Muscle of arm (tissue), 12 donors: ENCODE results near the gene ANO4. TPM values are rescaled to one million over a fixed set of nuclear protein-coding genes. Genes with fewer than 3 reads are reported as not detected.
"Not testable (repeated sequence)": the region's sequence is repeated elsewhere in the genome, so short reads cannot be mapped to it uniquely, and the experiment has no call there.

Experiments
- DNase-seq: peaks from one replicate; pipeline ENCODE4 v3.0.0-alpha.2; 2013
- polyA plus RNA-seq, 12 donors: library from polyadenylated mRNA; unstranded; fragments of 120-200 nt; gene quantifications; one replicate each; pipeline ENCODE4 v1.2.1, GENCODE V29; 2013; ENCODE audit not compliant: insufficient read length in 12 of 12

ANO4 gene
- polyA plus RNA-seq, 12 donors = 0.60 to 2.3 (median 1.3) TPM; not detected in 2

DNA sequence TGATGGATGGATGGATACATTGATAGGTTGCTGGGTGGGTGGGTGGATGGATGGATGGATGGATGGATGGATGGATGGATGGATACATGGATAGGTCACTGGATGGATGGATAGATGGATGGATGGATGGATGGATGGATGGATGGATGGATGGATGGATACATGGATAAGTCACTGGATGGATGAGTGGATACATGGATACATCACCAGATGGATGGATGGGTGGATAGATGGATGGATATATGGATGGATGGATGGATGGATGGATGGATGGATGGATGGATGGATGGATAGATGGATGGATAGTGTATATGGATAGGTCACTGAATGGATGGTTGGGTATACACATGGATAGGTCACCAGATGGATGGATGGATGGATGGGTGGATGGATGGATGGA is 194.9 kb downstream of the ANO4 start:
- DNase-seq = not testable (repeated sequence)

DNA sequence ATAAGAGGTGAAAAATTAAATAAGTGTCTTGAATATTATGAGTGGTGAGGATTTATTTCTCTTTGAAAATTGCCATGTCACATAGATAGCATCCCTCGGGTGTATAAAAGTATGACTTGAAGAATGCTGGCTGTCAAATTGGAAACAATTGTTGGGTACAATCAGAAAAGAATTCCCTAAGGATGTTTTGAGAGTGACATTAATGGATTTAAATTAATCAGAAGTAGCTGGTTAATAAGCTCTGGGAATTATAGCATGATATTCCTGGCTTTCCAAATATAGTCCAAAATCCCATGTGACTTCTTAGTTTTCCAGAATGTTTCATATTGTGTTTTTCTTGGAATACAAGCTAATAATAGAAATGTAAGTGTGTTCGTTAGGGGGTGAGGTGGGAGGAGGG is 196.5 kb downstream of the ANO4 start:
- DNase-seq = no peak

DNA sequence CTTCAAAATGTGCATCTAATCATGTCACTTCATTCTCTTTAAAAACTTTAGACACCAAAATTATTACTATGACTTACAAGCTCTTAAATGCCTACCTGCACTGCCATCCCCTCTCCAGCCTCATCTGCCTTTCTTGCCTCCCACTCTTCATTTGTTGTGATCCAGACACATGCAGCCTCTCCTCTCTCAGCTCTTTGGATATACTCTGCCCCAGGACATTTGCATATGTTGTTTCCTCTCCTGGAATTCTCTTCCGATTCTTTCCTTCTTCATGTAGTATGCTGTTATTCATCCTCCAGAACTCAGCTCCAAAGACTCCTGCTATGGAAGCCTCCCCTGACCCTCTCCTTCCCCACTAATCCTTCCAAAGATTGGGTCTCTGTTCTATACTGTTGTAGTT is 197.6 kb downstream of the ANO4 start:
- DNase-seq = no peak

DNA sequence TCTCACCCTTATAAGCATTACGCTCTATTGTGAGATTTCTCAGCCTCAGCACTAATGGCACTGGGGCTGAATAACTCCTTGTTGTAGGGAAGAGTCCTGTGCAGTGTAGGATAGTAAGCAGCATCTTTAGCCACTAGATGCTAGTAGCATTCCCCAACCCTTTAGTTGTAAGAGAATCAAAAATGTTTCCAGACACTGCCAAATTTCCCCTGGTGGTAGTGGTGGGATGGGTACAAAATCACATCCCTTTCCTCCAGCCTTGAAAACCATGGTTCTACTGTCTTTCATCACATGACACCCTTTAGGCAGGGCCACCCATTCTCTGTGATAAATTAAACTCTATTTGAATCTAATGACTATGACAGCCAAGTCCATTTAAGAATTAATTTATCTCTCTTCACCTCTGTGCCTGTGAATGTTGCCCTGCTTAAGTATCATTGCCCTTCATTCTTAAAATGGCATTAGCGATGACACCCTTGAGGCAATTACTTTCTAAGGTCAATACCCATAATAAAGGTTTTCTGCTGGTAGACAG is 199.4 kb downstream of the ANO4 start:
- DNase-seq = no peak

DNA sequence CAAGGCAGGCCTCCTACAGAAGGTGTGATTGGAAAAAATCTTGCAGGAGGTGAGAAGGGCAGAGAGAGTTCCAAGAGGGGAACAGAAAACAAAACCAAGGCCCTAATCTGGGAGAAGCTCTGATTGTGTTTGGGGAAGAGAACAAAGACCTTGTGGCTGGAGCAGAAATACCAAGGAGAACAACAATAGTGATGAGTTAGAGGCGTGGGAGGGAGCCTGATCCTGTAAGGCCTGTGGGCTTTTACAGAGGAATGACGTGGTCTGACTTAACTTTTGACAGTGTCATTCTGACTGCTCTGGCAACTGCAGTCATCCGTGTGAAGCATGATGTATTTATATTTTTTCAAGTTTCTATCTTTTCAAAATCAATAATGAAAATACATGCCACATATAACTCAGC is 200.6 kb downstream of the ANO4 start:
- DNase-seq = no peak

DNA sequence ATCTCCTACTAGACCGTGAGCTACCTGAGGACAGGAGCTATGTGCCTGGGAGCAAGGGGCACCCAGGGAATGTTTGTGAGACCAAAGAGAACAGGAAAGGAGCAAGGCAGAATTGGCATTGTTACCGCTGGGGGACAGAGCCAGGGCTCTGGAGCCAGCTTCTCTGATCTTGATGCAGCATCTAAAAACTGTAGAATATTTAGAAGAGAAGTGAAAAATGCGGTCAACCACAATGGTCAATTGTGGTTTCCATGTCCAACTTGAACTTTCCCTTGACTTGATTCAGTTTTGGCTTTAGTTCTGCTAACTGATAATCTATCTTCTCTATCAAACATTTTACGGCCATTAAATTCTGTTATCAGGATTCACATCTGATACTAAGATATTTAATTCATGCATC is 201.2 kb downstream of the ANO4 start:
- no peak for DNase-seq

DNA sequence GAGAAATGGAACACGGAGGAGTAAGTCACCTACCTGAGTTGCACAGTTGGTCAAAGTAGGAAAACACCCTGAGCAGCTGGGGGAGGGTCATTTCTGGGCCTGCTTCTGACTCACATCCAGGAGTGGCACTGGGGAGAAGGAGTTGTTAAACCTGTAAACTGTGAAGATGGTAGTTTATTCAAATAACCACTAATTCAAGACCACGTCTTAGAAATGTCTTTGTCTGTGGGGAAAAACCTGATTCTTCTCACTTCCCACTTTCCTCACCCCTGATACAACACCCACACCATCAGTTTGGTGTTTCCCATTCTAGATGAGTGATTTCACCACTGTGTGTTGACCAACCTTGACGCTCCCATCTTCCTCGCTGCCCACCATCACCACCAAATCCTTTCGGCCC is 207.1 kb downstream of the ANO4 start:
- DNase-seq = no peak

DNA sequence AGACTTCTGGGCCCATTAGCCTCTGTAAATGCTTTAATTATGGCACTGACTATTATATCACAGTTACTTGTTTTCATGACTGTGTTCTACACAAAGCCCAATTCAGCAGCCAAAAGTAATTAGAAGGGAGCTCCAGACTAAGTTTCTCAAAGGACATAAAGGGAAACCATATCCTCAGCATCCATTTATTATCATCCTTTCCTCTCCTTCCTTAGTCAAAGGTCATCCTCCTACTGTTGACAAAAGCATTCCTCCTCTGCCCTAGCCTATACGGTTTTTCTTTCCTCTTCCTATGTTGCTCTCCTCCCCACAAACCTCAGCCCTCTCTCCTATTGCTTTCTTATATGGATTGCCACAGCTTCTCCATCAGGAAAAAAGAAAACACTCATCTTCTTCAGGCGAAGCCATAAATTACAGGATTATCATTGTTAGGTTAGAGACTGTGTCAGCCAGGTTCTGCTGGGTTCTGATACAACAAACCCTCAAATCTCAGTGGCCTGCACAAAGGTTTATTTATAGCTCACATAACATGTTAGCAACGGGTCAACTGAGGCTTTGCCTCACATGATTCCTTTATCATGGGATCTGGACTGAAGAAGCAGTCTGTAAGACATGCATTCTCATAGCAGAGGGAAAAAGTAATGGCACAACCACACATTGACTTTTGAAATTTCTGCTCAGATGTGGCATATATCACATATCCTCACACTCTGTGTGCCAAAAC is 208.3 kb downstream of the ANO4 start:
- DNase-seq = no peak

DNA sequence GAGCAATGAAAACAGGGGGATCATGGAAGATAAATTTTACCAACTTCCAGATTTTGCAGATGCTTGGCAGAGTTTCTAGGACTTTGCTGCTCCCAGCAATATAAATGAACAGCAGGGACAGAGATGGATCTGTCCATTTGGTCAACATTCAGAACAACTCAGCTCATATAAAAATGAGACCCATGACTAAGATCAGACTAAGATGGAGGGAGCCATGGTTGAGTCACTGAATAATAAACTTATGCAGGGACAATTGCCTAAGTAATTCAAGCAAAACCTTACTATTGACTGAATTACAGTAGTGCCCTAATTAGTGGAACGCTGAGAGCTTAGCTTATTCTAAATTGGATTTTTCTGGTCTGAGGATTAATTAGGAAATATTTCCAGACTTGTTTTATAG is 210.3 kb downstream of the ANO4 start:
- no peak for DNase-seq

DNA sequence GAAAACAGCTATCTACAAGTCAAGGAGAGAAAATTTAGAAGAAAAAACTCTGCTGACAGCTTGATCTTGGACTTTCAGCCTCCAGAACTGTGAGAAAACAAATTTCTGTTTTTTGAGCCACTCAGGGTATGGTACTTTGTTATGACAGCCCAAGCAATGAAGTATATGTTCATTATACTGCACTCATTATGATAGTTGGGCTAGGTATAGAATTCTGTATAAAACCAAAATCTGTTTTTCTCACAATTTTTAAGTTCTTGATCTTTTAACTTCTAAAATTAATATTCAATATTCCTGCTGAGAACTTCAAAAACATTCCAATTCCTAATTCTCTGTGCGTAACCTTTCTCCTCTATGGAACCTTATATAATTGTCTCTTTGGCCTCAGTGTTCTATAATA is 214.7 kb downstream of the ANO4 start:
- DNase-seq = no peak

DNA sequence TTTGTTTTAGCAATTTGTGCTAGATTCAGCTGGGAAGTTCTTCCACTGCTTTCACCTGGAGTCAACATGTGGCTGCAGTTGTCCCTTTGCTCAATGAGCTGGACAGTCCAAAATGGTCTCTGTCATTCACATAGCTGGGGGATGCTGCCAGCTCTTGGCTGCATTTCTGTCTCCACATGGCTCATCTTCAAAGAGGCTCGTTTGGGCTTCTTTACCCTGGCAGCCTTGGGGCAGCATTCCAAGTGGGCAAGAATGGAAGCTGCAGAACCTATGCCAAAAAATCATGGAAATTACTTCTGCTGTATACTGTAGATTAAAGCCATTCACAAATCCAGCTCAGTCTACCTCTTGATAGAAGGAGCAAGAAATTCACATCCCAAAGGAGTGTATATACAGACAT is 216.3 kb downstream of the ANO4 start:
- DNase-seq = no peak

DNA sequence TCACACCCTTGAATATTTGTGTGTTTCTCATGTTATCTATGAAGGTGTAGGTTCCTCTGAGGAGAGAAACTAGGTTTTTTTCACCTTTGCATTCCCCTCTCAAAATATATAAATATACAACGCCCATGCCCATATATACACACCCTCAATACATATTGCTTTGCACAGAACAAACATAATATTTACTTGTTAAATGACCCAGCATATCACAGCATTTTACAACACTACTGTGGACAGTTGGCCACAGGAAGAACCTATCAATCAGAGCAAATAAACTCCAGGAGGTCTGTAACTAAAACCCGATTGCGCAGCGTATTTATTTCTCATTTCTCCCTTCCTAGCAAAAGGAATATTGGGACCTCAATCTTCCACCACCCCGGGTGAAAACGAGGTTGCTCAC is 219.4 kb downstream of the ANO4 start:
- no peak for DNase-seq

DNA sequence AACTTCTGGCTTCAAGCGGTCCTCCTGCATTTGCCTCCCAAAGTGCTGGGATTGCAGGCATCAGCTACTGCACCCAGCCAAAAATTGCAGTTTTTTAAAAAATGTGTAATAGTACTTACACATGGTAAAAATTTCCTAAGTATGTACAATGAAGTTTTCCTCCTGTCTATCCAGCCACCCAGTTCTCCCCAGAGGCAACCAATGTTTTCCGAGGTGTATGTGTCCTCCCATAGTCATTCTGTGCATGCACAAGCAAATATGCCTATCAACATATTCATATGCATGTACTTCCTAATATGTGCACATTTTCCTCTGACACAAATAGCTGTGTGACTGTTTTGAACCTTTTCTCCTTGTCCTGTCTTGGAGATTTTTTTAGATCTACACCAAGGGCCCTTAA is 220.5 kb downstream of the ANO4 start:
- DNase-seq = no peak

DNA sequence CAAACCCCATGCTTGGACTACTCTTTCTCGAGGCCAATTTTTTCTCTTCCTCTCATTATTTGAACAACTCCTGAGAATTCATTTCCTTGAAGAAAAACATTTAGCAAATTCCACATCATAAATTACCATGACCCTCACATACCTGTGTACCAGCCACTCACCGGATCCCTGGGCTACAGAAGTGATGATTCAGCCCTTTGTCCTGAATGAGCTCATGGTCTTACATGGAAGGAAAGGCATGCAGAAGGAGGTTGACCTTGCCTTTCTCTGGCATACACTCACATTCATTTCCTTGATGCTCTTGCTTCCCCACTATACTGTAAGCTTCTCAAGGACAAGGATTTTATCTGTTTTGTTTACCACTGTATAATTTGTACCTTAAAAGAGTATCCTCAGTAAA is 224.0 kb downstream of the ANO4 start:
- no peak for DNase-seq

DNA sequence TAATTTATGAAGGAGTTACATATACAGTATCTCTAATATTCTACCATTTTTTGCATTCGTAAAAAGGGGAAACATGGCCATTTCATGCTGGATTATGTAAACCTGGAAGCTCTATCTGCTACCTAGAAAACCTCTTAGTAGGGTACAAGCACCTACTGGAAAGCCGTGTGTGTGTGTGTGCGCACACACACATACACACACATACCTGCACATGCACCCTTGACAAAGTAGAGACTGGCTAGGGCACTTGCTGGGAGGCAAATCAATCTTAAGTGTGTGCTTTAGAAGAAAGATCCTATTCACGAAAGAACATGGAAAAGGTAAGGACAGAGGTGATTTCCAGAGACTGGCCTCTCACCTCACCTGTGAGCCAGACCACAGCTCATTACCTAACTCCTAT is 224.6 kb downstream of the ANO4 start:
- DNase-seq = no peak

DNA sequence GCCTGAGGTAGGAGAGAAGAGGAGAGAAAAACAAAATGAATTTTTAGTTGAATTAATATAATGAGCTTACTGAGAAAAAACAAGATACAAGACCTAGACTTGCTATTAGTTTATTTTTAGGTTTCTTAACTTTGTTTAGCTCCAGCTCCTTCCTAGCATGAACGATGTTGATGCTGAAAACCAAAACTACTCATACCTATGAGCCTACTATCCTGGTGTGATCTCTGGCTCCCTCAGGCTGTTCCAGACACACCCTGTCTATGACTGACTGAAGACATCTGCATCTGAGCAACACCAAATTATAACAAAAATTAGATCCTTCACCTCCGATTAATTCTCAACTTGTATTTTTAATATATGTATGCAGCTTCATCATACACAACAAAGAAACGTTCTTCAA is 225.1 kb downstream of the ANO4 start:
- DNase-seq = no peak

DNA sequence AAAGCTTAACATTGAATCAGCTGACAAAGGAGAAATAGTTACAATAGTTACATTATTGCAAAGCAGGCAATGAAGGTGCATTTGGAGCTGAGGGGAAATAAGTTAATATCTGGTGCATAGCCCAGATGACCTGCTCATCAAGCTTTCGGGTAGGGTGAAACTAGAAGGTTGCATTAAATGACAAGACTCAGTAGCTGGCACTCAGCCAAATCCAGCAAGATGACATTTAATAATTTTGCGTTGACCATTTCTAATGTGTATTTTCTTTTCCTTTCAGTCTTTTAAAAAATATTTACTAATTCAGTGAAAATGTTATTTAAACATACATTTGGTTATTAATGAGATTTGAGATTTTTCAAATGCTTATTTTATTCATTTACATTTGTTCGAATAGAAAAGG is 226.9 kb downstream of the ANO4 start:
- no peak for DNase-seq

DNA sequence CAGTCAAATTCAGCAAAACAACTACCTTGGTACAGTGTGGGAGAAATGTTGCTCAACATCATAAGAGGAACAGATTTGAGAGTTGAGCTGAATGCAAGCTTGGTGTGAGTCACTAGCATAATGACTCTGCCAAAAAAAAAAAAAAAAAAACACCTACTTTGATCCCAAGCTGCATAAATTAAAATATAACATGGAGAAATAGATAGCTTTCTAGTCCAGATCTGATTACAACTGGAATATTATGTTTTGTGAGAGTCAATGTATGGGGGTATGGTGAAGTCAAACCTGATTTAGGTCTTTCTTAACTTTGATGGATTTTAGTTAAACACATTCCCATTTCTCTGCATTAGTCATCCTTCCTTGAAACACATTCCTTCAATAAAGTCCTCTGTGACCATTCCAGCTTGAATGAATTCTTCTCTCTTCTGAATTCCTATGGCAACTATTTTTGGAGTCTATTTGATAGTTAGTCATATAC is 227.4 kb downstream of the ANO4 start:
- no peak for DNase-seq

DNA sequence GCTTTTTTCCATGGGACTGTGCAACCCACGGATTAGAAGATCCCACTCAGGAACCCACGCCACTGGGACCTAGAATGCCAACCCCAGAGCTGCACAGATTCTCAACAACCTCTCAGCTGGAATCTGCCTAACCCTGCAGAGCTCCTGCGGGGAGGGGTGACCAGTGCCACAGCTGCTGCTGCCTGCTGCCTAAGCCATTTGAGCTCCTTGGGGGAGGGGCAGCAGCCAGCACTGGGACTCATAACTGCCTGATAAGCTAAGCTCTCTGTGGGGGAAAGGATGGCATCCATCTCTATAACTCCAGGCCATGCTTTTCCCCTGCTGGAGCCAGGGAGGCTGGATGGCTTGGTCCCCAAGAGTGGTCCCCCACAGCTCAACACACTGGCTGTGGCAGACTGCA is 232.6 kb downstream of the ANO4 start:
- no peak for DNase-seq

DNA sequence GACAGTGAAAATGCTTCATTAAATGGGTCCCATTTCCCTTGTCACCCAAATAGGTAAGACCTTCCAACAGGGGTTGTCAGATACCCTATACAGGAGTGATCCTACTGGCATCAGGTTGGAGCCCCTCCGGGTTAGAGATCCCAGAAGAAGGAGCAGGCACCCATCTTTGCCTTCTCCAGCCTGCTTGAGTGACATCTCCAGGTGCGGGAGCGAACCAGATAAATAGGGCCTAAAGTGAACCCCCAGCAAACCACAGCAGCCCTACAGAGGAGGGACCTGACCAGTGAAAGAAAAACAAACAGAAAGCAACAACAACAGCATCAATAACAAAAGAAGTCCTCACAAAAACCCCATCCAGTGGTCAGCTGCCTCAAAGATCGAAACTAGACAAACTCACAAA is 233.2 kb downstream of the ANO4 start:
- DNase-seq = no peak

DNA sequence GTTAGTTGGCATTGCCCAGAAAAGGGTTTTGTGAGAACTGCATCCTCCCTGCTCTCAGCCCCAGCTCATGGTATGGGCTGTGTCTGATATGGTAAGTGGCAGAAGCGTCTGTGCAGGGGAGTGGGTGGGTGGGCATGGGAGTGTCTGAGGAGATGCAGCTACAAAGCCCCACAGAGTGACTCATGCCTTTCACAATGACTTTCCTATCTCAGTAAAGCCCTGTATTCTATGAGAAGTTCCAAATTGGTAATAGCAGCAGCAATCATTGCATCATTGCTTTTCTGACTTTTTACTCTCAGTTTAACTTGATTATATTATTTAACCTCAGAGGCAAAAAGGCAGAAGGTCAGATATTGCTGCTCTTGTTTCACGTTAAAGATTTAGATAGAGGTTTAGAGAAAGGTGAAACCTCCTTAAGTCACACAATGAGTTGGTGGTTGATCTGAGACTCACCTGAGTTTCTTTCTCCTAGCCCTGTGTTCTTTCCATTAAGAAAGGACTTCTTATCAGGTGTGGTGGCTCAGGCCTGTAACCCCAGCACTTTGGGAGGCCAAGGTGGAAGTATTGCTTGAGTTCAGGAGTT is 243.8 kb downstream of the ANO4 start:
- no peak for DNase-seq

DNA sequence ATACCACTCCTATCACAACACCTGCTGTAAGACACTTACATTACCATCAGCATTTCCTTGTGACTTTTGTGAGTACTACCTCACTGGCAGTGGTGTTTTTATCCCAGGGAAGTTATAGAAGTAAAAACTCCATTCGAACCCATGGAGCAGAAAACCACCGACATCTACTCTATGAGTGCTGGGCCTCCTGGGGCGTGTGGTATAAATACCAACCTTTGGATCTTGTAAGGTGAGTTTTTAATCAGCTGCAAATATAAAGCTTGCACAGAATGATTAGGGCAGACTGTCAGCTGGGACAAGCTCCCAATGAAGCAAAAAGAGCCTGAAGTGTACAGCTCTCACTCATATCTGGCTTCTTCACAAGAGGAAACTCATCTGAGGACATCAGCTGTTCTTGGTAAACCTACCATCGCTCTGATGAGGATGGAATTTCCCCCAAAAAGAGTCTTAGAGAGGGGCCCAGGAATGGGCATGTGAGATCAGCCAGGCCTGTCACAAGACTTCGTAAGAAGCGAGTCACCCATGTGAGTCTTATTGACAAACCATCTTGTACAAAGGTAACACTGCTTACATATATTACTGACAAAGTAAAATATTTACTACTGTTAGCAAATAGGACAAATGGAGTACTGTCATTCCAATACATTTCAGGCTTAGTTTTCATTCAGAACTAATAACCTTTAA is 245.4 kb downstream of the ANO4 start:
- DNase-seq = no peak

DNA sequence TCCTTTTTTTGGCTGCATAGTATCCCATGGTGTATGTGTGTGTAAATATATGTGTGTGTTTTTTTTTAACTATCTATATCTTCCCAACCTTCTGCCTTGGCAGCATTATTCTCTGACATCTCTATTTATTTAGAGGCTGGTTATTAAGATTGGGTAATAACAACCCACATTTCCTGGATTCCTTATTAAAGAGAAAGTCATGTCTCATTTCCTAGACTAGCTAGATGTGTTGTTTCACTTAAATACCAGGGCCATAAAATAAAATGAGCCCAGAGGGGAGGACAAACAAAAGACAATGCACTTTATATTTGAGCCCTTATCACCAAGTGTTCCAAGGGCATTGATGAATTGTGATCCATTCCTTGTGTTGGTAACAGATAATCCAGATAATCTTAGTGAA is 246.4 kb downstream of the ANO4 start:
- no peak for DNase-seq
